Smooth muscle cell (in vitro differentiated cells): ENCODE results near the gene EEFSEC. TPM values are rescaled to one million over a fixed set of nuclear protein-coding genes. Genes with fewer than 3 reads are reported as not detected.
A peak's percentile ranks its signal among the peaks of the same experiment; 100 is the strongest.

Experiments
- DNase-seq: peaks from one replicate; lab custom pipeline; 2025; ENCODE audit not compliant: unreplicated experiment; lab: John Stamatoyannopoulos, UW
- H2AFZ ChIP-seq: fragments of 200-600 bp; sonication (generic); 2 replicates; pipeline ENCODE4 v1.6.0; 2016; ENCODE audit warnings: antibody characterized with exemption, low read depth, mild to moderate bottlenecking
- H3F3A ChIP-seq: fragments of 200-600 bp; sonication (generic); 2 replicates; pipeline ENCODE4 v1.6.0; 2017; ENCODE audit warnings: antibody characterized with exemption, low read depth
- H3K27ac ChIP-seq: fragments of 200-600 bp; sonication (generic); 2 replicates; pipeline ENCODE4 v1.5.1; 2016; ENCODE audit warnings: low read depth, mild to moderate bottlenecking
- H3K27me3 ChIP-seq: fragments of 200-600 bp; sonication (generic); 2 replicates; pipeline ENCODE4 v1.6.1; 2016; ENCODE audit warnings: low read depth, mild to moderate bottlenecking
- H3K36me3 ChIP-seq: fragments of 200-600 bp; sonication (generic); 2 replicates; pipeline ENCODE4 v1.5.1; 2016; ENCODE audit warnings: low read depth
- H3K4me1 ChIP-seq: fragments of 200-600 bp; sonication (generic); 2 replicates; pipeline ENCODE4 v1.5.1; 2016; ENCODE audit warnings: low read depth
- H3K4me2 ChIP-seq: fragments of 200-600 bp; sonication (generic); 2 replicates; pipeline ENCODE4 v1.6.0; 2016; ENCODE audit warnings: mild to moderate bottlenecking
- H3K4me3 ChIP-seq: fragments of 200-600 bp; sonication (generic); 2 replicates; pipeline ENCODE4 v1.5.1; 2016; ENCODE audit warnings: mild to moderate bottlenecking
- H3K79me2 ChIP-seq: fragments of 200-600 bp; sonication (generic); 2 replicates; pipeline ENCODE4 v1.6.0; 2016; ENCODE audit warnings: low read depth, mild to moderate bottlenecking
- H3K9ac ChIP-seq: fragments of 200-600 bp; sonication (generic); 2 replicates; pipeline ENCODE4 v1.6.0; 2016; ENCODE audit warnings: low read depth
- H3K9me3 ChIP-seq: fragments of 200-600 bp; sonication (generic); replicated peaks from 2 replicates; pipeline ENCODE4 v1.5.1; 2016; ENCODE audit warnings: low read depth
- H4K20me1 ChIP-seq: fragments of 200-600 bp; sonication (generic); 2 replicates; pipeline ENCODE4 v1.6.0; 2016; ENCODE audit warnings: low read depth
- WGBS: methylation state at CpG from one replicate; pipeline ENCODE4 v1.1.7; 2016; ENCODE audit warnings: low lambda C conversion rate; 5-methylcytosine and 5-hydroxymethylcytosine counted together
- polyA plus RNA-seq: library from polyadenylated mRNA; unstranded; fragments of >200 nt; fragmentation: Nextera tagmentation; extraction: Ambion mirVana; gene quantifications from 2 replicates; pipeline ENCODE4 v1.2.1, GENCODE V29; 2016
- total RNA-seq: library from RNA; depleted of rRNA; stranded (reverse); fragments of >200 nt; gene quantifications from 2 replicates; pipeline ENCODE4 v1.2.3, GENCODE V29; 2014
- TF ChIP-seq, protein P1 (sequence below): fragments of 200-600 bp; sonication (generic); IDR thresholded peaks from 2 replicates; pipeline ENCODE4 v1.5.1; 2017; ENCODE audit warnings: borderline replicate concordance, mild to moderate bottlenecking, antibody characterized with exemption; ENCODE audit not compliant: insufficient read depth, poor library complexity, severe bottlenecking

EEFSEC gene
- total and polyA plus RNA-seq, 2 experiments from 2014 or later, result 12.4 to 17.1 TPM

DNA sequence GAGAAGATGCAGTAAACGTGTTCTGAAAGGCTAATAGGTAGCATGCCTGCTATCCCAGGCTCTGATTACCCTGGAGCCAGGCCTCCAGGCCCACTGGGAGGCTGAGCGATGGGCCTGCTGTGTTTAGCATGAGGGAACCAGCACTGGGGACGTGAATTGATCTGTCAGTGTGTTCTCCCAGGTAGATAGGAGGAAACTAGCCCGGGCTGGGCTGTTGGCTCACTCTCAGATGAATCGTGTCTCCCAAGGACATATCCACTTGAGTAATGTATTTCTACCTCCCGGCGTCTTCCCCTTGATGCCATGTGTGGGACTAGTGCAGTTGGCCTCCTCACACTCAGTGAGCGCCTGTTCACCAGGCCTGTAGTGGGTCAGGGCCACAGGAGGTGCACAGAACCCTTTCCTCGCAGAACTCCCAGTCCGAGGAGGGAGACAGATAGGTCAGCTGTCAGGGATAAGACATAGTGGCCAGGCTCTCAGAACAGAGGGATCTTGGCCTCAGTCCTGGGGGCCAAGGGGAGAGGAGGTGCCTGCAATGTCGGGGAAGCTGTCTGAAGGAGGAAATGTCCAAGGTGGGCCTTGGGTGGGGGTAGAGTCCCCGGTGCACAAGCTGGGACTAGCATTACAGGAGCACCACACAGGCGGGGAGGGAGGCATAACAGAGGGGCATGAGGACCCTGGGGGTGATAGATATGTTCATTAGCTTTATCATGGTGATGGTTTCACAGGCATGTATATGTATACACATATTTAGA lies 201.7 kb downstream of the EEFSEC start:
- DNase-seq, result no peak
- peak overlapping the region; percentile 70 for H3K4me2 ChIP-seq
- 85% methylated on average over 13 of the region's 13 CpGs for WGBS
- H3K36me3 ChIP-seq, result no peaks in the 10 kb centered on the region
- H3K9me3 ChIP-seq, result no peaks in the 10 kb centered on the region
- no peak overlapping the region for H3K4me3 ChIP-seq
- TF ChIP-seq, protein P1, sequence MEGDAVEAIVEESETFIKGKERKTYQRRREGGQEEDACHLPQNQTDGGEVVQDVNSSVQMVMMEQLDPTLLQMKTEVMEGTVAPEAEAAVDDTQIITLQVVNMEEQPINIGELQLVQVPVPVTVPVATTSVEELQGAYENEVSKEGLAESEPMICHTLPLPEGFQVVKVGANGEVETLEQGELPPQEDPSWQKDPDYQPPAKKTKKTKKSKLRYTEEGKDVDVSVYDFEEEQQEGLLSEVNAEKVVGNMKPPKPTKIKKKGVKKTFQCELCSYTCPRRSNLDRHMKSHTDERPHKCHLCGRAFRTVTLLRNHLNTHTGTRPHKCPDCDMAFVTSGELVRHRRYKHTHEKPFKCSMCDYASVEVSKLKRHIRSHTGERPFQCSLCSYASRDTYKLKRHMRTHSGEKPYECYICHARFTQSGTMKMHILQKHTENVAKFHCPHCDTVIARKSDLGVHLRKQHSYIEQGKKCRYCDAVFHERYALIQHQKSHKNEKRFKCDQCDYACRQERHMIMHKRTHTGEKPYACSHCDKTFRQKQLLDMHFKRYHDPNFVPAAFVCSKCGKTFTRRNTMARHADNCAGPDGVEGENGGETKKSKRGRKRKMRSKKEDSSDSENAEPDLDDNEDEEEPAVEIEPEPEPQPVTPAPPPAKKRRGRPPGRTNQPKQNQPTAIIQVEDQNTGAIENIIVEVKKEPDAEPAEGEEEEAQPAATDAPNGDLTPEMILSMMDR, result no peak
- H3K4me1 ChIP-seq, result peaks cover 10% of the 10 kb centered on the region
- no peaks in the 10 kb centered on the region for H3F3A ChIP-seq
- no peaks in the 10 kb centered on the region for H3K79me2 ChIP-seq
- H3K27ac ChIP-seq, result peak overlapping the region; percentile 65
- no peak overlapping the region for H2AFZ ChIP-seq
- no peaks in the 10 kb centered on the region for H3K27me3 ChIP-seq
- H3K9ac ChIP-seq, result peak overlapping the region; percentile 11
- peaks cover 11% of the 10 kb centered on the region for H4K20me1 ChIP-seq

DNA sequence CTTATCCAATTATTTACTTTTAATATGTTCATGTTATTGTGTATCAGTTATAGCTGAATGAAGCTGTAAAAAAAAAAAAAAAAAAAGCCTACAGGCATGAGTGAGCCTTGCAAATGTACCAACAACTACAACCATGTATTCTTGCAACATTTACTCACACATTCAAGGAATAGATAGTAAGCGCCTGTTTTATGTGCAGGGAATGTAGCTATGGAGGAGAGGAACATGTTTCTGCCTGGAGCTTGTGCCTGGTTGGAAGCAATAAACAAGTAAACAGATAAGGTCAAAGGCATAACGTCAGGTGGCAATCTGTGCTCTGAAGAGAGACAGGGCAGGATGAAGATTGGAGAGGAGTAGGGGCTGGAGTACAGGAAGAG lies 202.2 kb downstream of the EEFSEC start:
- Histone ChIP-seq H3K27ac (no peak overlapping the region), H3K4me3 (no peak overlapping the region), H3K4me2 (no peak overlapping the region), H3K9me3 (no peaks in the 10 kb centered on the region), H3F3A (no peaks in the 10 kb centered on the region), H3K9ac (no peak overlapping the region), H3K36me3 (no peaks in the 10 kb centered on the region), H4K20me1 (peaks cover 11% of the 10 kb centered on the region), H3K79me2 (no peaks in the 10 kb centered on the region), H3K27me3 (no peaks in the 10 kb centered on the region), H3K4me1 (peaks cover 16% of the 10 kb centered on the region), H2AFZ (no peak overlapping the region)
- WGBS, result 58% methylated on average over 2 of the region's 2 CpGs
- TF ChIP-seq, protein P1, result no peak
- DNase-seq, result no peak

GRCh38 chr3:128356822-128357221 lies 203.5 kb downstream of the EEFSEC start:
- no peak for DNase-seq
- Histone ChIP-seq H4K20me1 (peaks cover 11% of the 10 kb centered on the region), H3F3A (no peaks in the 10 kb centered on the region), H3K27ac (no peak overlapping the region), H3K9ac (no peak overlapping the region), H3K36me3 (no peaks in the 10 kb centered on the region), H3K4me1 (peaks cover 16% of the 10 kb centered on the region), H3K4me2 (no peak overlapping the region), H3K9me3 (no peaks in the 10 kb centered on the region), H3K4me3 (no peak overlapping the region), H3K27me3 (no peaks in the 10 kb centered on the region), H3K79me2 (no peaks in the 10 kb centered on the region), H2AFZ (no peak overlapping the region)
- 96% methylated on average over 1 of the region's 1 CpG for WGBS
- TF ChIP-seq, protein P1, result no peak

DNA sequence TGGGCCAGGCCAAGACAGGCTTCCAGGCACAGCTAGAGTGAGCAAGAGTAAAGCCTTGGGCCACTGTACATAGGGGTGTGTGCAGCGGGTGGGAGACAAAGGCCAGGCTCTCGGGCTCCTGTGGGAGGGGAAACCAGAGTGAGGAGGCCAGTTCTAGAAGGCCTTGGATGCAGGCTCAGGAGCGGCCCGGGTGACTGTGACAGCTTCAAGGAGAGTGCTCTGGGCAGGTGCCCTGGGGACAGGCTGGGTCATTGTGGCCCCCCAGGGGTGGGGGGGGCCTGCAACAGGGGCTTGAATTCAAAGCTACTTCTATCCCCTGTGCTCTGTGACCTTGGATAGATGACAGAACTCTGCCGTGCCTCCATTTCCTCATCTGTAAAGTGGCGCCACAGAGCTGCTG lies 204.3 kb downstream of the EEFSEC start:
- H3K36me3 ChIP-seq, result no peaks in the 10 kb centered on the region
- no peak overlapping the region for H3K4me2 ChIP-seq
- H3K4me3 ChIP-seq, result no peak overlapping the region
- H2AFZ ChIP-seq, result no peak overlapping the region
- WGBS, result 96% methylated on average over 4 of the region's 6 CpGs
- H3K27ac ChIP-seq, result no peak overlapping the region
- H3K27me3 ChIP-seq, result no peaks in the 10 kb centered on the region
- no peaks in the 10 kb centered on the region for H3F3A ChIP-seq
- no peak for DNase-seq
- no peaks in the 10 kb centered on the region for H3K9me3 ChIP-seq
- no peaks in the 10 kb centered on the region for H3K79me2 ChIP-seq
- H3K9ac ChIP-seq, result no peak overlapping the region
- TF ChIP-seq, protein P1, result no peak
- H4K20me1 ChIP-seq, result peaks cover 11% of the 10 kb centered on the region
- H3K4me1 ChIP-seq, result peaks cover 16% of the 10 kb centered on the region
